Central memory CD4-positive, alpha-beta T cell (primary cell): ENCODE results near the gene RIMS4.

ENCODE experiments used
- DNase-seq: peaks from one replicate; pipeline ENCODE4 v3.0.0; 2022

RIMS4 gene

GRCh38 chr20:44759595-44759994, 50.8 kb downstream of the RIMS4 start:
- no peak for DNase-seq

- DNase-seq, result no peak
Measured at GRCh38 chr20:44758247-44759101, 51.9 kb downstream of the RIMS4 start.

GRCh38 chr20:44756956-44757355, 53.4 kb downstream of the RIMS4 start:
- no peak for DNase-seq

- no peak for DNase-seq
Measured at GRCh38 chr20:44756011-44756688, 54.2 kb downstream of the RIMS4 start.

GRCh38 chr20:44754554-44754953, 55.8 kb downstream of the RIMS4 start:
- no peak for DNase-seq

- DNase-seq, result no peak
Measured at GRCh38 chr20:44752099-44752931, 58.0 kb downstream of the RIMS4 start.

- no peak for DNase-seq
Measured at GRCh38 chr20:44750081-44750805, 60.1 kb downstream of the RIMS4 start.

- DNase-seq, result no peak
Measured at GRCh38 chr20:44748005-44748370, 62.4 kb downstream of the RIMS4 start.

- peak; percentile 25 for DNase-seq
Measured at GRCh38 chr20:44747166-44748004, 63.0 kb downstream of the RIMS4 start.

- no peak for DNase-seq
Measured at GRCh38 chr20:44746367-44747165, 63.8 kb downstream of the RIMS4 start.

GRCh38 chr20:44745598-44746366, 64.6 kb downstream of the RIMS4 start, which contains the start of gene KCNK15:
TSS of gene KCNK15 (plus strand) at chr20:44745865. CDS start at chr20:44745911, 46 bp downstream.
- peak; percentile 20 for DNase-seq

- no peak for DNase-seq
Measured at GRCh38 chr20:44745122-44745597, 65.2 kb downstream of the RIMS4 start.

GRCh38 chr20:44743916-44744655, 66.3 kb downstream of the RIMS4 start:
- no peak for DNase-seq

GRCh38 chr20:44743080-44743701, 67.2 kb downstream of the RIMS4 start:
- no peak for DNase-seq

GRCh38 chr20:44742304-44743079, 67.9 kb downstream of the RIMS4 start:
- DNase-seq, result no peak

GRCh38 chr20:44739942-44740341, 70.4 kb downstream of the RIMS4 start:
- no peak for DNase-seq

- DNase-seq, result peak; percentile 33
Measured at GRCh38 chr20:44738813-44739477, 71.4 kb downstream of the RIMS4 start.
